NCI-H510A (cell line): Measurements from ENCODE around the gene PSMA7.
"Not testable (repeated sequence)": the region's sequence is repeated elsewhere in the genome, so short reads cannot be mapped to it uniquely, and the experiment has no call there.

Source experiments
- DNase-seq: peaks from one replicate; lab custom pipeline; 2025; lab: John Stamatoyannopoulos, UW

Gene PSMA7

DNA sequence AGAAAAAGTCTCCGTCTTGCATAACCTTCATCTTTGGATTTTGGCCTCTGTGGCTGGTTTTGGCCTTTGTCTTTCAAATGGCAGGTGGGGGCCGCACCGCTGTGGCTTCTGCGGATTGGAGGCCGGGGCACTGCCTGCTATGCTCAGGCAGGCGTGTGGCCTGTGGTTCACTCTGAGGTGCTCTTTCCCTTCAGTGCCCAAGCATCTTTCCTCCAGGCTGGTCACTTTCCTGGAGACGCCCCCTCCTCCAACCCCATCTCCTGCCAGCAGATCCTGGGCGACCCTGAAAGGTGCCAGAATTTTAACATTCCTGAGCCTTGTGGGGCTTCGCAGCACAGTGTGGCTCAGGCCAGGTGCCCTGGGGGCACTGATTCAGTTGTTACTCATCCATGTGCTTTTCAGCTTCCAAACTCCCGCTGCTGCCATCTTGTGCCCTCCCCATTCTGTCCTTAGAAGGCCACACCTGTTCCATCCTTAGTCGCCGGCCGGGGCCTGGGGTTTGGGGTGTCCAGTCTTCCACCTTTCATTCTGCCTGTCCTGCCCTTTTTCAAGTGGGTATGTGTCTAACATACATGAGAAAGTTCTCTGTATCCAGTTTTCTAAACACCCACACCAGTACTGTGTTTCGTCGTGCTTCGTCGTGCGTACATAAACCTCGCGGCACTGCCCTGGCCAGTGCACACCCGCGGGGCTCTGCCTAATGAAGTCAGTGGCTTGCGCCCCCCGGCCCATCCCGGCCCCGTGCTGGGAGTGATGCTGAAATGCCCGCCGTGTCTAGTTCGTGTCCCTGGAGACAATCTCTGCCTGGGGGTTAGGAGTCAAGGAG lies 12.4 kb upstream of the PSMA7 start:
- DNase-seq: no peak

DNA sequence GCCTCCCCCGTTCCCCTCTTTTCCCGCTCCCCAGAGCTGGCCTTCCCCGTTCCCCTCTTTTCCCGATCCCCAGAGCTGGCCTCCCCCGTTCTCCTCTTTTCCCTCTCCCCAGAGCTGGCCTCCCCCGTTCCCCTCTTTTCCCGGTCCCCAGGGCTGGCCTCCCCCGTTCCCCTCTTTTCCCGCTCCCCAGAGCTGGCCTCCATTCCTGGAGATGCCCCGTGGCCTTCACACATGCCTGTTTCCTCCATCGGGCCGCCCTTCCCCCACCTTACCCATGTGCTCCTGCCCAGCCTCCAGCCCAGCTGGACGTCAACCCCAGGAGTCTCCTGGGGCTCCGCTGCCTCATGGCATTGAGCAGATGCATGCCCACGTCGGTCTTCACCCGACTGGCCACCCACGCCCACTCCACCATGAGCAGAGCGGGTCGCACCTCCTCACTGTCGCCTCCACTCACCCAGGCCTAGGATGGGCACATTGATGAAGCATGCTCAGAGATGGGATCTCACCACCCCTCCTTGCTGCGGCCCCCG lies 8.7 kb upstream of the PSMA7 start:
- no peak for DNase-seq

DNA sequence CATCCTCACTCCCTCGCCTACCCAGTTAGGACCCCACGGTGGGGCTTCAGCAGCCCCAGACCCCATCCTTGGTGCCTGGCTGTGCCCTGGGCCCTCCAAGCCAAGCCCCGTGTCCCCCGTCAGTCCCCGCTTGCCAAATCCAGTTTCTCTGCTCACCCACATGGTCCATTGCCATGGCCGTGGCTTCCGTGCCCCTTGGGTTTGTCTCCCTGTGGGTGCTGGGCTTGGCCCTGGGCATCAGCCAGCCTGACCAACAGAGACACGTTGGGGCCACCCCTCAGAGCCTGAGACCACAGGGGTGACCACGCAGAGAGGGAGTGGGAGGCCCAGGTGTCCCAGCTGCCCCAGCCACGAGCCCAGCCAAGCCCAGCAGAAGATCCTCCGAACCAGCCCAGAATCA lies 8.0 kb upstream of the PSMA7 start:
- DNase-seq: no peak

DNA sequence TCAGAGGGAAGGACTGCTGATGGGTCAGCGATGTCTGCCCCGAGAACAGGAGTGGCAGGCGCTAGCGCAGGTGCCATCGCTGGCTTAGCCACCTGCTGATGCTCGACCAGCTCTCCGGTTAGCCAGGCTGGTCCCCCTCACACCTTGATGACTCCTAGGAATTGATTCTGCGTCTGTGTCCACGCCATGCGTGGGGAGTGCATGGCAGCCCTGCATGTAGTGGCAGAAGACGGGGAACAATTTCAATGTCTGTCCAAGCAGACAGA lies 7.0 kb upstream of the PSMA7 start:
- DNase-seq: no peak

DNA sequence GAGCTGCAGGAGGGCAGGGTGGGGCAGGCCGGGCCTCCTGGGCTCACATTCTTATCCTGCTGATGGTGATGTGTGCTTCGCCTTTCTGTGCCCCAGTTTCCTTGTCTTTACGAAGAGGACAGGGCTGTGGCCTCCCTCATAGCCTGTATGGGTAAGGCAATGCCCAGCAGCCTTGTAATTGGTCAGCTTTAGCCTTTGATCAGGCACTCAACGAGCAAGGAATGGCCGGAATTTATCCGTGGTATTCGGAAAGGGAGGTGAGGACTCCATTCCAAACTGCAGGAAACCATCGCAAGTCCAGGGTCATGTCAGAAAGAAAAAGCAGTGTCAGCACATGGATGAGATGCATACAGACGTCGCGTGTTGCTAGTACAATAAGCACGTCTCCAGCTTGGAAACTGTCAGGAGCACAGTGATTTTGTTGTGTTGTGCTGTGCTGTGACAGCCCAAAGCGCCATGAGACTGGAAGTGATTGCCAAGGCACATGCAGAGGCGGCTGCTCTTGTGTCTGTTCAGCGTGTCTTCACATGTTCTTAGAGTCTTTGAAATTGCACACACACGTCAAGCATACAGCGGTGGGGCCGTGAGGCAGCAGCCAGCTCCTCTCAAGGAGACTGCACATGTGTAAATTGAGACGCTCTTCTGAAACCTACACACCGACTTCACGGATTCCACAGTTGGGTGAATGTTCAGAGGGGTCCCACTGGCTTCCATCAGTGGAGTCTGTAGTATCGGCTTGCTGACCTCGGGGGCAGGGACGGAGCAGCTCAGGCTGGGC lies 6.5 kb upstream of the PSMA7 start:
- no peak for DNase-seq

DNA sequence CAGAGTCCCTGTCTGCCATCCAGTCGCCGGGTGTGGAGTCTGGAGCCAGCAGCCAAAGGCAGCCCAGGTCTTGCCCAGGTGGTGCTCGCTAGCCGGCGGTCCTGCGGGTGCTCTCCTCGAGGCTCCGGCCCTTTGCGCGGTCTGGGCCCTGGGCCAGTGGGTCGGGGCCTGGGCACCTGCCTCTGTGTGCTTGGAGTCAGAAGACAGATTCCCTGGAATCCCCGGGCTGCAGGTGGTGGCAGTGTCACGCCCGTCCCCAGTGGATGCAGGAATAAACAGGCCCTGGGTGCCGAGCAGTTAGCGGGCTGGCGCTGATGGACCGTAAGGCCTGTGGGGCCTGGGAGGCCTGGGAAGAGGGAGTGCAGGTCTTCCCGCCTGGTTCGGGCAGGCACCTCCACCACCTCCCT lies 5.7 kb upstream of the PSMA7 start:
- DNase-seq: no peak

DNA sequence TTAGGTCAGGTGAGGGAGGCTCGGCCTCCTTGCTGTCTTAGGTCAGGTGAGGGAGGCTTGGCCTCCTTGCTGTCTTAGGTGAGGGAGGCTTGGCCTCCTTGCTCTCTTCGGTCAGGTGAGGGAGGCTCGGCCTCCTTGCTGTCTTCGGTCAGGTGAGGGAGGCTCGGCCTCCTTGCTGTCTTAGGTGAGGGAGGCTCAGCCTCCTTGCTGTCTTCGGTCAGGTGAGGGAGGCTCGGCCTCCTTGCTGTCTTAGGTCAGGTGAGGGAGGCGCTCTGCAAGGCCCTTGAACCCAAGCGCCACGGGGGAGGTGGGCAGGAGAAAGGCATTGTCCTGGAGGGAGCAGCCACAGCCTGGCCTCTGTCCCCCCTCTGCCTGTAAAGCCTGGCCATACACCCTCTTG lies 5.2 kb upstream of the PSMA7 start:
- DNase-seq: not testable (repeated sequence)

DNA sequence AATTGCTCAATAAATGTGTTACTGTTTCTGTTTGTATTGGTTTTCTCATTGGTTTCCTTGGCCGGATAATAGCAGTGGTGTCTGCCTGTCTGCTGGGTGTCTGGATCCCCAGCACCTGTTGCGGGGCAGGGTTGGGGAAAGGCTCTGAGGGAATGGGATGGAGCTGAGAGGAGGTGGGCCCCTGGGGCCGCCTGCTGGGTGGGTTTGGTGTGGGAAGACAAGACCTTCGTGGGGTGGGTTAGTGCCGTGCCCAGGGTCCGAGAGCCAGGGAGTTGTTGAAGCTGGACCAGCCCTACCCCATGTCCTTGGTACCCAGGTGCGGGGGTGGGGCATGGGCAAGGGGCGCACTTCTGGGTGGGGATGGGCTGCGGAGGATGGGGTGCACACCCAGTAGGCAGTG lies 4.3 kb upstream of the PSMA7 start:
- no peak for DNase-seq

DNA sequence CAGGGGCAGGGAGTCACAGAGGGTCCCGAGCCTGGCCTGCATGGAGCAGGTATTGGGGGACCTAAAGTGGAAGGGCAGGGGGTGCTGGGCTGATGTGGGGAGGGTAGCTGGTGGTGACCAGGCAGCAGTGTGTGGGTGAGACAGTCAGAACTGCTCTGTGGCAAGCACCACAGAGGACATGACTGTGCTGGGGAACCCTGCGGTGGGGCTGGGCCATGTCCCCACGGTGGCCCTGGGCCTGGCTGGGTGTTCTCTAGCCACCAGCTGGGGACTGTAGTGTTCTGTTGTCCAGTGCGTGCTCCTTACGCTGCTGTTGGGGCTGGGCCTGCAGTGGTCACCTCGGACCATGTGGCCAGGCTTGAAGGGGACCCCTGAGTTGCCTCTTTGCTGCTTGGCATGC lies 3.9 kb upstream of the PSMA7 start:
- no peak for DNase-seq

DNA sequence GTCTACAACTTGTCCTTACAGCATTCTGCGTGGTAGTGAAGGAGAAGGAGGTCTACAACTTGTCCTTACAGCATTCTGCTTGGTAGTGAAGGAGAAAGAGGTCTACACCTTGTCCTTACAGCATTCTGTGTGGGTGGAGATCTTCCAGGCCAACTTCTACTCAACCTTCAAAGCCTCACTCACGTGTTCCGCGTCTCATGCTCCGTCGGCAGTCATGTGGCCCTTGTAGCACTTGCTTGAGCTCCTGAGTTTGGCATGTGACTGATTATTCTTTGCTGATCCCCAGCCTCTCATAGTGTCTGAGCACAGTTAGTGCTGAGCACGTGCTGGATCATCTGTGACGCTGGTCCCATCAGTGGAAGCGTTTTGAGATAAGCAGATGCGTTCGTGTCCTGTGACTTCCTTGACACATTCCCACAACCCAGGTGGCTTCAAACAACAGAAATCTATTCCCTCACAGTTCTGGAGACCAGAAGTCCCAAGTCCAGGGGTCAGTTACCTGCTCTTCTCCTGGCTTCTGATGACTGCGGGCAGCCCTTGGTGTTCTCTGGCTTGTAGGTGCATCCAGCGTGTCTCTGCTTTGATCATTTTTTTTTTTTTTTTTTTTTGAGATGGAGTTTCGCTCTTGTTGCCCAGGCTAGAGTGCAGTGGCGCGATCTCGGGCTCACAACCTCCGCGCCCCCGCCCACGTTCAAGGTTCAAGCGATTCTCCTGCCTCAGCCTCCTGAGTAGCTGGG lies 3.0 kb upstream of the PSMA7 start:
- DNase-seq: no peak

DNA sequence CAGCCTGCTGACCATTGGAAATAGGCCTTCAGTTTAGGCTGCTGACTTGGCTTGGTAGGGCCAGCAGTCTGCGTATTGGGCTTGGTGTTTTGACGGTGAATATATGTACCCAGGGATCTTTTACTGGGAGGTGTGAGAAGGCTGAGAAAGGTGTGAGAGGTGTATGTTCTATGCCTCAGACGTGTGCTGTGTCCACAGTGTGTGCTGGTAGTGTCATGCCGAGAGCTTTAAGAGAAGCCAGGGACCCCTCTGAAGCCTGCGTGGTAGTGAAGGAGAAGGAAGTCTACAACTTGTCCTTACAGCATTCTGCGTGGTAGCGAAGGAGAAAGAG lies 2.5 kb upstream of the PSMA7 start:
- no peak for DNase-seq

DNA sequence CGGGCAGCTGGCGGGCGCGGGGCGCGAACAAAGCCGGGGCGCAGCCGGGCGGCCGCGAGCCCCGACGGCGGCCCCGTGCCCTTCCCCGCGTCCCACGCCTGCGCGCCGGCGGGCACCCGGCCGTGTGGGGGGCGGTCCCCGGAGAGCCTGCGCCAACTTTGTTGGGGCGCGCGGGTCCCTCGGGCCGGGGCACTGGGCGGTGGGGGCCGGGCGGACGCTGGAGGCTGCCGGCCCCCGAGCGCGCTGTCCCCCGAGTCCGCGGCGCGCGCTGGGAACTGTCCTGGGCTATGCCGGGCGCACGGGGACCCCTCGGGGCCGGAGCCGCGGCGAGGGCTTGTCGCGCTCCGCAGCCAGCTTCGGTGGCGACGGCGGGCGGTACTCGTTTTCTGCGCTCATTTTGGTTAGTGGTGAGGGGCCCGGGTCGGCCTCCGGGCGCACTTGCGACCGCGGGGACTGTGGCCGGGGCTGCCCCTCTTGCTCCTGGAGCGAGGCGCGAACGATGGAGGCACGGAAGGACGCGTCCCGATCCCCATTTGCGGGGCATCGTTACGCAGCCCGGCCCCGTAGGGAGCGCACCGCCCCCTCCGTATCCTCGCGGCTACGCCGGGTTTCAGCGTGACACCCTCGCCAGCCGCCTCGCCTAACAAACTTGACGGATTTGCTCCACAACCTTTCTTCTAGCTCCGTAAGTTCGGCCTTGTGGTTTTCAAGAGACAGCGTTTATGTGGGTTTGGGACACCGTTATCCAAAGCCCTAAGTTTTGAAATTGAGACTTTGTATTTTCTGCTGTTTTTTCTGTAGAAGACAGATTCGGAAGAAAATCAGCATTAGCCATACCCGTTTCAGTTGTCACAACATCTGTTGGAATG lies 997 bp upstream of the PSMA7 start:
- peak; percentile 25 for DNase-seq

DNA sequence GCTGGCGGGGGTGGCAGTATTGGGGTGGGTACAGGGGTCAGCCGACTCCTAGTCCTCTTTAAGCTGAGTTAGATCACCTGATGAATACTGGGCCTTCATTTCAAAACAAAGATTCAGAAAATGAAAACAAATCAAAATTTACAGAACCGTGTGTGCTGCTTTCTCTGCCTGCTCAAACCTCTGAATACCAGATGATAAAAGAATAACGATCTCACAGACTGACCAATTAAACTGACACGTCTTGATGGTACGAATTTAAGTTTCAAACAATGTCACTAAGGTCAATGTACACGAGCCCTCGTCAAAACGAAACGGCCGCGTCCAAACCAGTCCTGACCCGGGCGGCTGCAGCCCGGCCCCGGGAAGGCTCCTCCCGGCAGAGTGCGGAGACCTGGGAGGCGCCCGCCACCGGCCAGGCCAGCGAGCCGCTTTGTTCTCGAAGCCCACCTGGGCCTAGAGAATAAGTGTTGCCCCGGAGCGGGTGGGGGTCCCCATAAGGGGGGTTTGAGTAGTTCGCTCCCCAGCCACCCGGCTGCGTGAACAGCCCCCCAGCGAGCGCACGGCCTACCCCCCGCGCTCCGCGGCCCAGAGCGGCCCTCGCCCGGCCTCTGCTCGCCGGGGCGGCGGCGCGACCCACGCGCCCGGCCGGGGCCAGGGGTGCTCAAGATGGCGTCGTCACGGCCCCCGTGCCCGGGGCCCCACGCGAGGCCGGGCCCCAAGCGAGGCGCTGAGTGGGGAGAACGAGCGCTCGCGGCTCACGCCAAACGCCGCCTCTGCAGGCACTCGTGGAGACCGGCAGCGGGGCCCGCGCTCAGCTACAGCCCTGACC lies 728 bp downstream of the PSMA7 start:
- DNase-seq: no peak

DNA sequence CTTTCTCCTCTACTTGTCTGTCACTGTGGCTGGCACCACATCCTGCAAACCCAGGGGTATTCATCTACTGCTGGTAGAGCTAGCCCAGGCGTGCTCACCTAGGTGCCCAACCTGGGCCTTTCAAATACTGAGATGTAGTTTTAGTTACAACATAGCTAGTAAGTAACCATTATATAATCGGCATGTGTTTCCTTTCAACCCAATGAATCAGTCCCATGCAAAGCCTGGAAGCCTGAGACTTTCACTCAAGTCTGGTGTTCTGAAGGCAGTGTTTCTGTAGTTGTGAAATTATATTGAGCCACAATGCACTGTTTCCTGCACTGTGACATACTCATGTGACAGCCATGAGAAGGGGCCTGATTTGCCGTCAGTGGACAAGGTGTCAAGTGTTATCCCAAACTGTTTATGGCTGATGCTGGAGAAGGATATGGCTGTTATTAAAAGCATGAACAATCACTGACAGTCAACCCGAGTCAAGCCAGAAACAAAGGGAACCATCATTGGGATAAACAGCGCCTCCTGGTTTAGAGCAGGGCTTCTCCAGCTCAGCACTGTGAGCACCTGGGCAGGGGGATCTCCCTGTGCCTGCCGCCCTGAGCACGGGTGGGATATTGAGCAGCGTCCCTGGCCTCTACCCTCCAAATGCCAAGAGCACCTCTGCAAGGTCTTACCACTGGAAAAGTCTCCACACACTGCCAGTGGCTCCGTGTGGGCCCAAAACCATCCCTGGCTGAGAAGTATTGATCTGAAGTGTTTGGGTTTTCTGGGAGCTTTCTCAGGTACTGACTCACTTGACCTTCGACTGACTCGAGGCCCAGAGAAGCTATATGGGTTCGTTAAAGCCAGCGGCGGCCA lies 1.6 kb downstream of the PSMA7 start:
- no peak for DNase-seq

DNA sequence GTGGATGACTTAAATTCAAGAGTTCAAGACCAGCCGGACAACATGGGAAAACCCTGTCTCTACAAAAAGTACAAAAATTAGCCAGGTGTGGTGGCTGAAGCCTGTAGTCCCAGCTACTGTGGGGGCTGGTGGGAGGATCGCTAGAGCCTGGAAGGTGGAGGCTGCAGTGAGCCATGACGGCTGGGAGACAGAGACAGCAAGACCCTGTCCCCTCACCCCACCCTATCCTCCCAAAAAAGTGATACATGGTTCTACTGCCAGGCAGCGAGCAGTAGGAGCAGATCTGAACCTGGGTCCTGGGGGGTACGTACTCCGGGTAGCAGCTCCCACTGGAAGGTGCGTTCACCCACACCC lies 2.2 kb downstream of the PSMA7 start:
- DNase-seq: no peak

DNA sequence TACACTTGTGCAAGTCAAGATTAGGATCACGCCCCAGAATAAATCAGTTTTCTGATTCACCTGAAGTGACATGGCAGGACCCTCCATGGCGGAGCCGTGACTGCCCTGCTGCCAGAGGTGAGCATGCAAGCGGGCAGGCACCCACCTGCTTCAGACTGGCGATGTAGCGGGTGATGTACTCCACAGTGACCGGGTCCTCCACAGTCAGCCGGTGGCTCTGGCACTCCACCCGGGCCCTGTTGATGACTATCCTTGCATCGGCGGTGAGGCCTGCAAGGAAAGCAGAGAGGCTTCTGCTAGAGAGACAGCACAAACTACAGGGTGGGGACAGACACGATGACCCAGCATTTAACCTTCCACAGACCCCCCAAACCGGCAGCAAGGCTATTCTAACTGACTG lies 3.6 kb downstream of the PSMA7 start:
- no peak for DNase-seq

DNA sequence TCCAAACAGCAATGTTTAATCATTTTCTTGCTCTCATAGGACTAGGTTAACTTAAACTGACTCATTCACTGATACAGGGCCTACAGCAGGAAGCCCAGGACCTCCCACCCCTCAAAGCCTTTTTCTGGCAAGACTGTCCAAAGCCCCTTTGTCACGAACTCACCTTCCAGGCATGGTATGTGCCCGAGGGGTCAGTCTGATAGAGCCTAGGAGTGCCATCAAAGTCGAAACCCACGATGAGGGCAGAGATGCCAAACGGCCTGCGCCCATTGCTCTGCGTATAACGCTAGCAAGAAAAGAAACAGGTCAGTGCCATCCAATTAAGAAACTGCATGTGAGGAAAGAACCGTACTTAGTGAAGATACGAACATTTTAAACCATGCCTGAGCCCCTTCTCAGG lies 4.3 kb downstream of the PSMA7 start:
- no peak for DNase-seq

DNA sequence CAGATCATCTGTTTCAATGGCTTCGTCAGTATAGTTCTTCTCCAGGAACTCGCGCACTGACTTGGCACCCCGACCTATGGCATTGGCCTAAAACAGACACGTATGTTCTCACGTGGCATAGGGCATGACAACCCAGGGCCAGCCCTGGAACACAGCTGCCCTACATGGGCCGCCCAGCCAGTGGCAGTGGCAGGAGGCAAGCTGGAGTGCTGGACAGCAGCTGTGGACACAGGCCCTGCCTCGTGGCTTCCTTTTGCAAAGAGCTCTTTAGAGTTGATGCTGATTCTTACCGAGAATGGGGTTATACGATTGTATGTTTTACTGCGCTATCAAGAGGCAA lies 5.0 kb downstream of the PSMA7 start:
- DNase-seq: no peak

DNA sequence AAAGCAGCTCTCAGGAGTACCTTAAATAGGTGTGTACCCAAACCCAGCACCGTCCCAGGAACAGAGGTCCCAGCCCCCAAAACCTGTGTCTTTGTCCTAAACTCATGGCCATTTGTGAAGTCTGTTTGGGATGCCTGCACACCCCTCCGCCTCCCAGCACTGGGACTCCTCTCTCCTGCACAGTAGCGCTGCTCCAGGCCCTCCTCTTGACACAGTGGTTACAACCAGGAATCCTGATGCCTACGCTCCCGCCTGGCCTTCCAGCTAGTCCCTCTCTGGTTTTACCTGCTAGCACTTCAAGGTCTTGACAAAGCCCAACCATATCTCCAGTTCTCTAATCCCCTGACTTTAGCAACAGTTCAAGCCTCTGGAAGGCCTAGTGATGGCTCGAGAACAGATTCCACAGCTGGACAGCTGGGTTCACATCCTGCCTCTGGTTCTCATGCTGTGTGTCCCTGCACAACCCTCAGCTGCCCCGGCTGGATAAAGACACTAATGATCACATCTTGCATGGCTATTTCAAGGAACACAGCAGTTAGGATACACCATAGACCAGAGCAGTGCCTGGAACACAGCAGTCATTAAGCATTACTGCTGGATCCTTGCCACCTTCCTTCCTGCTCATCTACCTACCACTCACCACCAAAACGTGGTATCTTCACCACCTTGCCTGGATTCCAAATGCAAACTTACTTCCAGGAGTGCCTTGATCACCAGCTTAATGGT lies 5.6 kb downstream of the PSMA7 start:
- no peak for DNase-seq

DNA sequence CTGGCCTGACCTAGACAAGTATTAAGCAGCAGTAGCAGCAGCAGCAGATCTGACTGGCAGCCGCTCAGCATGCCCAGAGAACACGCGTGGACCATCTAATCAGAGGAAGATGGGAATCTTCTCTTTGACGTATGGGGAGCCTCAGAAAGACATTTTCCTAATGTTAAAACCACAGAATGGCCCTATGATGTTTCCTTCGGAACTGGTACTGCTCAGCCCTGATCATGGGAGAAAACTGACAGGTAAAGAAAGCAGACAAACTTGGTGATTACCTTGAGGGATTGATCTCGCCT lies 6.2 kb downstream of the PSMA7 start:
- DNase-seq: no peak
